HFFc6 (cell line): Measurements from ENCODE around the gene TDRD12. TPM values are rescaled to one million over a fixed set of nuclear protein-coding genes. Genes with fewer than 3 reads are reported as not detected.

Experiments used
- DNase-seq: peaks from one replicate; pipeline ENCODE4 v3.0.0-alpha.2; 2018
- H3K27ac Mint-ChIP-seq: 2 replicates; pipeline ENCODE4 v1.8.0; 2020; ENCODE audit warnings: mild to moderate bottlenecking, mixed read lengths
- H3K27me3 Mint-ChIP-seq: 2 replicates; pipeline ENCODE4 v1.8.0; 2021; ENCODE audit warnings: mild to moderate bottlenecking, moderate library complexity, mixed read lengths; ENCODE audit not compliant: insufficient read depth
- H3K36me3 Mint-ChIP-seq: 2 replicates; pipeline ENCODE4 v1.8.0; 2021; ENCODE audit warnings: low read depth, mixed read lengths
- H3K4me1 Mint-ChIP-seq: 2 replicates; pipeline ENCODE4 v1.8.0; 2020; ENCODE audit warnings: low read depth, mixed read lengths
- H3K4me3 Mint-ChIP-seq: 2 replicates; pipeline ENCODE4 v1.8.0; 2020; ENCODE audit warnings: mild to moderate bottlenecking, moderate library complexity, mixed read lengths
- H3K9me3 Mint-ChIP-seq: 2 replicates; pipeline ENCODE4 v1.8.0; 2020; ENCODE audit warnings: mild to moderate bottlenecking, mixed read lengths
- CTCF ChIP-seq: fragments of 200-600 bp; sonication (generic); IDR thresholded peaks from 2 replicates; pipeline ENCODE4 v1.5.0; 2021; ENCODE audit warnings: antibody characterized with exemption, mild to moderate bottlenecking
- total RNA-seq, 6 experiments: library from RNA; stranded (reverse); fragmentation: NEBNext Ultra II Directional; extraction: Animal tissue kit (Norgen Biotek cat#: 25700); gene quantifications; 2 replicates in 1 of 6; 3 replicates in 5 of 6; pipeline ENCODE4 v1.2.3, GENCODE V29; 2021

Gene TDRD12
- total RNA-seq, 6 experiments from 2014 or later, result 0.07 to 0.31 (median 0.18) TPM; not detected in 1

GRCh38 chr19:32718286-32718685 lies 1.3 kb upstream of the TDRD12 start:
- no peak overlapping the region for H3K27ac Mint-ChIP-seq
- no peak for DNase-seq
- no peaks in the 10 kb centered on the region; the same call in 1 of the 2 replicates for H3K9me3 Mint-ChIP-seq
- TF ChIP-seq CTCF, result no peak
- H3K4me3 Mint-ChIP-seq, result no peak overlapping the region
- no peaks in the 10 kb centered on the region; the same call in 1 of the 2 replicates for H3K27me3 Mint-ChIP-seq
- H3K4me1 Mint-ChIP-seq, result no peaks in the 10 kb centered on the region
- H3K36me3 Mint-ChIP-seq, result peaks cover 22% of the 10 kb centered on the region; the same call in 1 of the 2 replicates

GRCh38 chr19:32720216-32720935 lies 809 bp downstream of the TDRD12 start:
- Mint-ChIP-seq H3K36me3 (peaks cover 11% of the 10 kb centered on the region; the same call in 1 of the 2 replicates), H3K27ac (no peak overlapping the region), H3K9me3 (no peaks in the 10 kb centered on the region; the same call in 1 of the 2 replicates), H3K27me3 (peaks cover 3% of the 10 kb centered on the region), H3K4me3 (no peak overlapping the region), H3K4me1 (no peaks in the 10 kb centered on the region)
- no peak for DNase-seq
- TF ChIP-seq CTCF, result no peak

- Mint-ChIP-seq H3K27me3 (peaks cover 3% of the 10 kb centered on the region), H3K4me3 (no peak overlapping the region), H3K36me3 (peaks cover 11% of the 10 kb centered on the region; the same call in 1 of the 2 replicates), H3K4me1 (no peaks in the 10 kb centered on the region), H3K9me3 (no peaks in the 10 kb centered on the region; the same call in 1 of the 2 replicates), H3K27ac (no peak overlapping the region)
- no peak for TF ChIP-seq CTCF
- no peak for DNase-seq
These were observed 1.3 kb downstream of the TDRD12 start for GRCh38 chr19:32720936-32721250.

- H3K36me3 Mint-ChIP-seq, result no peaks in the 10 kb centered on the region
- TF ChIP-seq CTCF, result no peak
- no peak for DNase-seq
- no peak overlapping the region for H3K27ac Mint-ChIP-seq
- H3K4me3 Mint-ChIP-seq, result no peak overlapping the region
- H3K4me1 Mint-ChIP-seq, result no peaks in the 10 kb centered on the region
- H3K9me3 Mint-ChIP-seq, result no peaks in the 10 kb centered on the region
- H3K27me3 Mint-ChIP-seq, result peaks cover 11% of the 10 kb centered on the region
These were observed 16.4 kb downstream of the TDRD12 start for GRCh38 chr19:32735936-32736335.

- H3K27ac Mint-ChIP-seq, result no peak overlapping the region
- no peaks in the 10 kb centered on the region for H3K9me3 Mint-ChIP-seq
- TF ChIP-seq CTCF, result no peak
- peaks cover 27% of the 10 kb centered on the region for H3K27me3 Mint-ChIP-seq
- H3K36me3 Mint-ChIP-seq, result no peaks in the 10 kb centered on the region
- no peak overlapping the region for H3K4me3 Mint-ChIP-seq
- DNase-seq, result no peak
- H3K4me1 Mint-ChIP-seq, result no peaks in the 10 kb centered on the region
These were observed 23.5 kb downstream of the TDRD12 start for GRCh38 chr19:32743021-32743420.
